ENCODE measurements around the gene NLGN1.

NLGN1 gene

DNA sequence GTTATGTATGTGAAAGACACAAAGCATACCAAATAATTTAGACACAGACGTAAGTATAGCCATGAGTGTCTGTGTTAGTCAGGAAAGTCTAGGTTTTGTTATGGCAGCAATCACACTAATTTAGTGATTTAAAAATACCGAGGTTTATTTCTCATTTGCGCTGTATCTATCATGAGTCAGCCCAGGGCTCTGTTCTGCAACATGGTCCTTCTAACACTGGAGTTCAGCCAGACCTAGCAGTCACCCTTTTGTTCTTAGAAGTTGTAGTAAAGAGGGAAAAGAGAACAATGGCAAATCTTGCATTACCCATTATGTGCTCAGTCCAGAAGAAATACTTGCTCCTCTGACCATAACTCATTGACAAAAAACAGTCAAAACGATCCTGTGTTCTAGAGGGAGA is 311.5 kb downstream of the NLGN1 start:
- no peak for DNase-seq

DNA sequence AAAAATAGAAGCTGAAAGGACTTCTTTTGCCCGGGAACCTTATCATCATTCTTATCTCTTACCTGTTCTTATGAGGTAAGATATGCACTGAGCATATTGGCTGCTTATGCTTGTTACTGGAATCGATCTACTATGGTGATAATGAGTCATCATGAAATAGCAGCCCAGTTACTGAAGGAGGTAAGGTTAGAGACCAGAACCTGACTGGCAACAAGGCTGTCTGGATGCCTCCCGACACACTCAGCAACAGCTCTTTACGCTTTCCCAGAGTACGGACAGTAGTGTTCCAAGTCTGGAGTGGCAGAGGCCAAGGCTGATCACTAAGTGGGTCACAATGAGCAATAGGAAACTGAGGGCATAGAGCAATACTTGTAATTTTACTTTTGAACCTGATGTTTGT is 314.1 kb downstream of the NLGN1 start:
- no peak for DNase-seq

DNA sequence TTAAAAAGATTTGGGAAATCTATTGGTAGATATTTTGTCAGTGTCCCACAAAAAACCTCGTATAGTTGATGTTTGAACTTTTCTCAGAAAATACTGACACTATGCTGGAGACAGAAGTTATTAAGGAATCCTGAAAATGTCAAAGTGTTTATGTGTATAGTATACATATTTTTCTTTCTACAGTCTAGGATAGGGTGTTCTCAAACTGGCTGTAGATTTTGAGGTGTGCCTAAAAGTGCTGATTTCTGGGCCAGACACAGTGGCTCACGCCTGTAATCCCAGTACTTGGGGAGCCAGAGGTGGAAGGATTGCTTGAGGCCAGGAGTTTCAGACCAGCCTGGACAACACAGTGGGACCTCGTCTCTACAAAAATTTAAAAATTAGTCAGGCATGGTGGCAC is 322.0 kb downstream of the NLGN1 start:
- DNase-seq = no peak

DNA sequence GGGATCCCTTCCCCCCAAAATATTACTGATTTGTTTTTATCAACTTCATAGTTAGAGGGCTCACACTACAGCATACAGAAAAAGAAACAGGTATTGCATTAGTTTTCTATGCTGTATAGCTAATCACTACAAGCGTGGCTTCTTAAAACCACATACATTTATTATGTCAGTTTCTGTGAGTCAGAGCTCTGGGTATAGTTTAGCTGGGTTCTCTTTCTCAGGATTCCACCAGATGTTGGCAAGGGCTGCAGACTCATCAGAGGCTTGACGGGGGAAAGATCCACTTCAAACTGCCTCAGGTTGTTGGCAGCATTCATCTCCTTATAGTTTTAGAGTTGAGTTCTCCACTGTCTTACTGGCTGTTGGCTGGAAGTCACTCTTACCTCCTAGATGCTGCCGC is 328.0 kb downstream of the NLGN1 start:
- no peak for DNase-seq

DNA sequence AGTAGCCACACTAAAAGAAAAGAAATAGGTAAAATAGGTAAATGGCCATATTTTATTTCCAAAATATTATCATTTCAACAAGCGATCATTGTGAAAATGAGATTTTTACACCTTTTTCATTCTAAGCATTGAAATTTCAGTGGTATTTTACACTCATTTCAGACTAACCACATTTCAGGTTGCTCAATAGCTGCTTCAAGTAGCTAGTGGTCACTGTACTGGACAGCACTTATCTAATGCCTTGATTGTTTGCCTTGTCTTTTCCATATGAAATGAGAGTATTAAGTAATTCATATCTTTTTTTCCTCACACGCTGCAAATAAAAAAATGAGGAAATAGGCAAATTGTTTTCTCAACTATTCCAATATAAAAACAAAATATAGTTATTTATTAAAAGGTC is 332.8 kb downstream of the NLGN1 start:
- no peak for DNase-seq

DNA sequence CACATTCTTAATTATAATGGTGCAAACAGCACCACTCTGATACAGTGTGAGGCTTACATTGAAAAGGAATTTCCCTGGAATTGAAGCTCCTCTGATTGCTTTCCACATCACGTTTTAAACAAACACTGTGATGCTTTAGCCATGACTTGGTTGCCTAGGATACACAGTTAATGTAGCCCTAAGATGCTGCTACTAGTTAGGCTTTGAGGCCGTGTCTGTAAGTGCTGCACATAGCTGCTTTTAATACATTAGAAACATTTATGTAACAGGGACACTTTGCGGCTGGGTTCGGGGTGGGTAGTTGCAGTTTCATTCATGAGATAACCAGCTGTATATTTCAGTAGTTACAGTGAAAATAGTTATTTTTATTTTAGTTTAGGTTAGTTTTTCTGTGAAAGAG is 334.7 kb downstream of the NLGN1 start:
- DNase-seq = peak in 4 of 58 donors; percentile 2 to 26 (median 12)

DNA sequence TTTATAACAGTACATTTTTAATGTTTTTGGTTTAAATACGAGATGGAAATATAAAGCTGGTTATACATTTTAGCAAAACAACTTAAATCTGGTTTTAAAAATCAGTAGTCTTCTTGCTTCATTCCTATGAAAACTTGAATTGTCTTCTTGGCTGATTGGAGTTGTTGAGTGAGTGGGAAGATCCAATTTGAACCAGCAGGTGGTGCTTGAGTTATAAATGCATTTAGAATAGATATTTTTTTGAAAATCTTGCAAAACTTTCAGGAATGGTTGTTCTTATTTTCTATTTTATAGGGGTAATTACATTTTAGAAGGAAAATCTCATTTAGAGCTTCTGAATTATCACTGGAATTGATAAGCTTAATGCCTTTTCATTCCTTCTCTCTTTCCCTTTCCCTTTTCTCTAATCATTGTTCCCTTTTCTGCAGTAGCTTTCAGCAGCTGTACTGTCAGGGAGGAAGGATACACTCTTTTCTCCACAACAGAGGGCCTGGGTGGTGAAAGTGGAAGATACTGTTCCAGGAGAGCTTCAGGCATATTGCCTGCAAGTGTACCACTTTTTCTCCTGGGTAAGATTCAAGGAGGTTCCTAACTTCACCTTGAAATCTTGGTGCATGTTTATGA is 335.6 kb downstream of the NLGN1 start:
- DNase-seq = peak in 7 of 58 donors; percentile 1 to 25 (median 7)

DNA sequence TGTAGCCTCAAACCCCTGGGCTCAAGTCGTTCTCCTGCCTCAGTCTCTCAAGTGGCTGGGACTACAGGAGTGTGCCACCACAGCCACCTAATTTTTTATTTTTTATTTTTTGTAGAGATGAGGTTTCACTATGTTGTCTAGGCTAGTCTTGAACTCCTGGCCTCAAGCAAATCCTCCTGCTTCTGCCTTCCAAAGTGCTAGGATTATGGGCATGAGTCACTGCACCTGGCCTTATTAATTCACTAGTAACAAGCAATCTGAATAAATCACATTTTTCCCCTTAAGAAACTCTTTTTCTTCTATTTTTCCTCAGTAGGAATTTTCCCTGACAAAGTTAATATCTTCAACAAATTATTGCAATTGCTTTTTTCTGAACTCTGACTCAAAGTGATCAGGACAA is 336.9 kb downstream of the NLGN1 start:
- no peak for DNase-seq

DNA sequence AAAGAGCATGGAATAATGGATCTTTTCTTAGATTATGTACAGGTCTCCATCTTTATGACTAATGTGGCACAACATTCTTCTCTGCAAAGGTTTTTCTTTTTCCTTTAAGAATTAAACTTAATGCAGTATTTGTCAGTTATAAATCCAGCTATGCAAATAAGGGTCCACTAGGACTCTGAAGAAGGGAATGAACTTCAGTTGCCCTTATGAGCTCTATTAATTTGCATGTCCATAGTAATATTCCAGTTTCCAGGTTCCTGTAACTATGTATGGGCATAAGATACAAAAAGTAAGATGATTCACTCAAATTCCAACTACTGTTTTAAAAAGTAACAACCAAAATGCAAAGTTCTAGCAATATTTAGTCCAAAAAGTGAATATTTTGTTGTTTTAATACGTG is 337.4 kb downstream of the NLGN1 start:
- no peak for DNase-seq

DNA sequence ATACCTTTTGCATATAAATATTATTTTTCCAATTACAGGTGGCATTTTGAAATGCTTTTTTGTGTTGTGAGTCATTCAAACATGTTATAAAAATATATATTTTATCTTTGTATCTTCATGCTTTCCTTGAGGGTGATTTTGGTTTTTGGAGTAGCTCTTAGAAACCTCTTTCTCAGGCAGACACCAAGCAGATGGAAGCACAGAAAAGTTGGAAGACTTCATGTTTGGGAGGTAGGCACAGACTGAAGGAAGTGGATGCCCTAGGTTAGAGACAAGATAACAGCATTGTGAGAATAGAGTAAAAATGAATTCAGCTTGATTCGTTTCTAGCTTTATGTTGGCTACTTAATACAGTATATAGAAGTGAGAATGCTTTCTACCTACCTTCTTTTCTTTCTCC is 338.3 kb downstream of the NLGN1 start:
- DNase-seq = peak in 2 of 58 donors; percentile 4 to 11

DNA sequence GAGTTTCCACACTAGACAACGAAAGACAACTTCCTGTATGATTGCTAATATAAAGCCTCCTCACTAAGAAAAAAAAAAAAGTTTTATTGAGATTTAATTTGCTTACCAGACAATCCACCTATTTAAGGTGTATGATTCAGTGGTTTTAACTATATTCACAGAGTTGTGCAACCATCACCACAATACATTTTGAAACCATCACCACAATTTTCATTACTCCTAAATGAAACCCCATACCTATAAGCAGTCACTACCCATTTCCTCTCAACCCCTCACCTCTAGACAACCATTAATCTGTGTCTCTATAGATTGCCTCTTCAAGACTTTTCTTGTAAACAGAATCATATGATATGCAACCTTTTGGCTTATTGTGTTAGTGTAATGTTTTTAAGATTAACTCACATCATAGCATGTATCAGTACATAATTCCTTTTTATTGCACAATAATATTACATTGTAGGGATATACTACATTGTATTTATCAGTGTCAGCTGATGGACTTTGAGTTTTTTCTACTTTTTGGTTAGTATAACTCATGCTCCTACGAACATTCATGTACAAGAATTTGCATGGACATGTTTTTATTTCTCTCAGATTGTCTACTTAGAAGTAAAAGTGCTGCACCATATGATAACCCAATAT is 339.7 kb downstream of the NLGN1 start:
- DNase-seq = no peak

DNA sequence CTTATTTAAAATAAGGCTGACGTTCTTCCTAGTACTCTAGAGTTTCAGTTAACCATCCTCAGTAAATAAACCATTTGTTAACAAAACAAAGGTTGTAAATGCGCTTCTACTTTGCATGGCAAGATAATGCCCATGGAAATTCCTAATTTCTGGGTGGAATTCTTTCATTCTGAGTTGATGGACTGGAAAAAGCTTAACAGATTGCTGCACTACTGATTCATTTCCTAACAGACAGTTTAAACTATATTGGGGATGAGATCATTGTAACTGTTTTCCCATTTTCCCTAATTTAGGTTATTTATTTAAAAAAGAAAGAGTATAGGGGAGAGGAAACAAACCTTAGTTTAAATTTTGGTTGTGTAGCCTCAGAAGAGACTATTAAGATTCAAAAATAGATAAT is 342.2 kb downstream of the NLGN1 start:
- no peak for DNase-seq

DNA sequence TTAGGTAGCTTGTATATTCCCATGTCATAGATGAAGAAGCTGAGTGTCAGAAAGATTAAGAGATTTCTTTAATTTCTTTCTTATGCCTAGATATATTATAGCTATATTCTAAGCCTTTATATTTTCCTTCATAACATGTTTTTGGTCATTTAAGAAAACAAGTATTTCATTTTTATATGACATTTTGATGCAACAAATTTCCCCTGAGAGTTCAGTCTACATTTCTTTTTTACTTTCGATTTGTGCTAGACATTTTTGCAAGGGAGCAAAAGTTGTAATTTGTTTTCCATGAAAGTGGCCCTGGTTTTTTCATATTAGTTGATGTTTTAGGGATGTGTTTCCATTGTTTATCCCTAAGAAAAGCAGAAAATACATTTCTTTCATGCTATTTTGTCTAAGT is 344.9 kb downstream of the NLGN1 start:
- no peak for DNase-seq

DNA sequence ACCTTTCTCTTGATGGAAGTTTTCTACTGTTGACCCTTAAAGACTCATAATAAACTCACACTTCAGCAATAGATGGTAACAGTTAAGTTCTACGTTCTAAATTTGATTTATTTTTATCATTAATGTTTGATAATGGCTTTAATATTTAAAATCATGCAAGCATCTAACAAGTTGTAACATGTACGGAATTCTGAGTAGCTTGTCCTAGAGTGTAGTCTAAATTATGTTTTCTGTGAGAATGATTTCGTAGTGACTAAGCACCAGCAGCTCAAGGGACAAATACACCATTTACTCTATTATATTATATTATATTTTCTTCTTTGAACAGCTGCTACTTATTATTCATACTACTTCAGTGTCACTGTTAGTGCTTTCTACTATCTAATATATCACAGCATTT is 345.6 kb downstream of the NLGN1 start:
- no peak for DNase-seq

DNA sequence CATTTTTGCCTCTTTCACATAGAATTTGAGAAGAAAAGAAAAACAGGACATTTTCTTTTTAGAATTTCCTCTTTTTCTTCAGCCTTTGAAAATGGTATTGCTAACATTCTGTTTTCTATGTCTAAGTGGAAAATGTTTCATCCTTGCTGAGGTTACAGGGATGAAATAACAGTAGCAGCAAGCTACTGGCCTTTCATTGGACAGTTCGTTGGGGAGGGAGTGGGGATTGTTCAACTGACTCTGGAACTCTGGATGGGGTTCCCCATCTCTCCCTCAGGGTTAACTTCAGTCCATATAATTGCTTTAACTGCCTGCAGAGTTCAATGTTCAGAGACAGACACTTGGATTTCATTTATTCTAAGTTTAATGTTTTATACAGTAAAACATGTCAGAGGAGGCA is 346.0 kb downstream of the NLGN1 start:
- no peak for DNase-seq

DNA sequence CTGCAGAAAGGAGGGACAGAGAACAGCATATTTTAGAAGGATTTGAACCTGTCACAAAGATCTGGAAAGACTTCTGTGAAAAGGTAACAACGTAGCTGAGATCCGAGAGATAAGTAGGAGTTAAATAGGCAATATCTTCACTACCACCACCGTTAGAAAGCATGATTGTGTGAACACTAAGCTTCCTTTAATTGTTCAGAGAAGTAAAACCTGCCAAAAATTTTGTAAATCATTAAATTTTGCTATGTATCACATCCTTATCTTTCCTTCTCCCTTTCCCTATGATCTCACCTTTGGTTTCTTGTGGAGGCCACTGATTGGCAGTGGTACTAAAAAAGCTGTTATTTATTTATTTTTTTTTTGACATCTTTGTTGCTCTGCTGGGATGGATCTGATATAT is 346.9 kb downstream of the NLGN1 start:
- no peak for DNase-seq

DNA sequence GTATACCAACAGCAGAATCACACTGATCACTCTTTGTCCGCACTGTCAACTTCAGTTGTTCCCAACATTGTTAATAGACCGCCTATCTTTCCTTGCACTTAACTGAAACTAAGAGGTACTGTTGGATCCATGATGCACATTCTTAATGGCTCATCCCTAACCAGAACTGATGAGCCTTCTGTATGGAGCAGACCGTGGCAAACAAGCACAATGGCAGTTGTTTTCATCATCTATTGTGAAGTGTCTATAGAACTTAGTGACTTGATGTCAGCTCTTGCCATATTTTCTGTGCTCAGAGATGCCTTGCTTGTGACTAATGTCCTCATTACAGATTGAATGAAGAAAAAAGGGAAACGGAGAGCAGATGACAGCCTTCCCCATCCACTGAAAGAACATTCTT is 347.4 kb downstream of the NLGN1 start:
- no peak for DNase-seq

DNA sequence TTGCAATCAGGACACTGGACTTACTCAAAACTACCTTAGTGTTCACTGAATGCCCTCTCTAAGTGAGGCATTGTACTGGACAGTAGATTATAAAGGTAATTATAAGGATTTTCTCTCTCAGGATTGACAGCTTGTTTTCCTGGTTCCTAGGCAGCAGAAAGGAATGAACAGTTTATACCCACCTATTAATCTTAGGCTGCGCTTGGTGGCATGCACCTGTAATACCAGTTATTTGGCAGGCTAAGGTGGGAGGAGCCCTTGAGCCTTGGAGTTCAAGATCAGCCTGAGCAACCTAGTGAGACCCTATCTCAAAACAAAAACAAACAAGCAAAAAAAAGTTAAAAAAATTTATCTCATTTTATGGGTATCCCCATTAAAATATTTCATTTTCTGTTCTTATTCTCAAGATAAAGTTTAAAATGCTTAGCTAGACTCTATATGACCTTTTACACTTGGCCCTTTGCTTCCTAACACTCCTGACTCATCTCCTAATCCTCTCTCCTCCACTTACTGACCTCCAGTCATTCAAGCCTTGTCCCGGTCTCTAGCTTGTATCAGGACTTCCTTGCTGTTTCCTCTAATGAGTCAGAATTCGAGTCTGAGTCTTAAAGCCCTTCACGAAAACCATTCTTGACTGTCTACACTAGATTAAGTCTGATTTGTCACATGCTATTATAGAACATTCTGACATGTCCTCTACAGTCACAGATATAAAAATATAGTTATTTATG is 348.6 kb downstream of the NLGN1 start:
- no peak for DNase-seq

DNA sequence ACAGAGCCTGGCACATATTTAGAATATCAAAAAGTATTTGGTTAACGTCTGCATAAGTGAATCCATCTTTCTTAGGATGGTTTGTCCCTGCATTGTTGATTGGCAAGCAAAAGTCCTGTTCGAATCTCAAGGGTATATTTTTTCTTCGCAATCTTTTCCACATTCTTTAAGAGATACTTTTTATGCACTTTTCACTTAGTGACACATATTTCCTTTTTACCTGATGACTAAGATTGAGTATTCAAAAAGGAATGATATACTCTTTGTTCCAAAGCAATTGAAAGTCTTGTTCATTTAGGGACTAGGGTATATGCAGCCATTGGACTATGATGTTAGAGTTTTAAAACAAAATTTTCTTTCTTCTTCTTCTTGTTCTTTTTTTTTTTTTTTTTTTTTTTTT is 349.9 kb downstream of the NLGN1 start:
- DNase-seq = no peak

DNA sequence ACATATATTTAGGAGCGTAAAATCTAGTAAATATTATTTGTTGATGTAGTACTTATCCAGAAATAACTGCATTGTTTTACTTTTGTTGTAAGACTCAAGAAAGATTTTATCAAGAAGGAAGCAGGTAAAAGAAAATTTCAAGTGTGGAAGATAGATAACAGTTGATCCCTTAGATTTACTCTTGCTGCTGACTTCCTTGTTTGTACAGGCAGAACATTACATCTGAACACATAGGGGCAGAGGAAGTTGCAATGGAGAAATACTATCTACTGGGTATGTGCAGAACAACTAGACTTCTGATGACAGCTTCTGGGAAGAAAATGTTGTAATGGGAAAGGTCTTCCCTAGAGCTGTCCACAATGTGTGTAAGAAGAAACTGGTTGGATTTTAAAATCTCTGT is 350.6 kb downstream of the NLGN1 start:
- DNase-seq = no peak

DNA sequence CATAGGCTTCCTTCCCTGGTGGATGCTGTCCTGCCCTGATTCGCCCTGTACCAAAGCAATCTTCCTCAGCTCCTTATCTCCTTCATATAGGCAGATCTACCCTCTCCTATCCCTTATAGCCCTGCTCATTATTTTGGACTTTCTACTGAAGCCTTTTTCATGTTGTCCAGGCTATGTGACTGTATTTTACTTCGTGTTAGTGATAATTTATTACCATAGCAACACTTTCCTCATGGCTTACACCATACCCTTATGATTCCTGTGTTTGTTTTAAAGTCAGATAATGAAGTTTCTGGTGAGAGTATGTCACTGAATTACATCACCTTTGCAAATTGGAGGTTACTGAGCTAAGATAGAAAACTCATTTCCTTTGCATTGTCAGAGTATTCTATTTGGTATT is 352.6 kb downstream of the NLGN1 start:
- no peak for DNase-seq

DNA sequence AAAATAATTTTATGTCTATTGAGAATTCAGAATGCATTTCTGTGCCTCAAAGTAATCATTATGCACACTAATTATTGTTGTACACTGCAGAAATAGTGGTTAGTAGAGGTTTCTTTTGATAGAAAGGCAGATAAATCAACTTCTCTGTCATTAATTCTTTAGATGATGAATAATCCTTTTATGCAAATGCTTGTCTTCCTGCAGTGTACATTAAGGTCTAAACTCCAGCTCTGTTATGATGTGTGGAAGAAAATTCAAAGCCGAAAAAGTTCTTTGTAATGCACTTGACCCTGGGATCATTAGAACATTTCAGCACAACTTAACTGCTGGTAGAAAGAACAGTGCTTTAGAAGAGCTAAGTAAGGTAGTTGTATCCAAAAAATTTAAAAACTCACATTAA is 353.0 kb downstream of the NLGN1 start:
- DNase-seq = no peak

DNA sequence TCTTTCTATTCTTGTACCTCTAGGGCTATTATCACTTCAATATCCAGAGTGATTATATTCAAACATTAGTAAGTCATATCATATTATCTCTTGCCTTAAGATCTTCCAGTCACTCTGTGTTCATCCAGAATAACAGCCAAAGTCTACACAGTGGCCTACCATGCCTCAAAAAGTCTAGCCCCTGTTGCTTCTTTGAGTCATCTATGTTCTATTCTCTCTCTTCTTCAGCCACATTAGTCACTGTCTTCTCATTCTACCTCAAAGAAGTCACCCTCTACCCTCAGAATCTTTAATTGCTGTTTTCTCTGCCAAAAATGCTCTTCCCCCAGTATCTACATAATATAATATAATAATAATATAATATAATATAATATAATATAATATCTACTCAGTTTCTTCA is 356.0 kb downstream of the NLGN1 start:
- DNase-seq = no peak

Measured in anterior cingulate cortex (tissue), 58 donors.